HepG2 (cell line): ENCODE measurements around the gene PPP2R1B.

ENCODE experiments used
- CC2D1A ChIP-seq: sonication (generic); formaldehyde crosslinking; IDR thresholded peaks from 2 replicates; pipeline ENCODE4 v1.8.1; 2023; ENCODE audit warnings: mild to moderate bottlenecking, missing genetic modification reagents
- JUN ChIP-seq: sonication (generic); formaldehyde crosslinking; IDR thresholded peaks from 2 replicates; pipeline ENCODE4 v1.4.0; 2020; ENCODE audit warnings: mild to moderate bottlenecking, missing genetic modification reagents
- KDM1A ChIP-seq: IDR thresholded peaks from 2 replicates; pipeline ENCODE4 v1.6.1; 2016; ENCODE audit warnings: missing compliant biosample characterization
- NR2F2 ChIP-seq: IDR thresholded peaks from 2 replicates; pipeline ENCODE4 v1.6.1; 2012; ENCODE audit warnings: low read depth, inconsistent platforms, borderline replicate concordance
- PHF20 ChIP-seq: sonication (generic); formaldehyde crosslinking; IDR thresholded peaks from 2 replicates; pipeline ENCODE4 v1.5.0; 2020; ENCODE audit warnings: mild to moderate bottlenecking, missing genetic modification reagents
- SUZ12 ChIP-seq: fragments of 150-350 bp; IDR thresholded peaks from 2 replicates; pipeline ENCODE4 v1.6.1; 2014; ENCODE audit warnings: low read depth, low read length
- ZNF205 ChIP-seq: IDR thresholded peaks from 2 replicates; pipeline ENCODE4 v1.6.1; 2018; ENCODE audit warnings: missing biosample characterization, missing genetic modification reagents
- ZNF431 ChIP-seq: sonication (generic); formaldehyde crosslinking; IDR thresholded peaks from 2 replicates; pipeline ENCODE4 v1.9.0; 2022; ENCODE audit warnings: missing genetic modification reagents, low read depth, mild to moderate bottlenecking, borderline replicate concordance
- ZNF619 ChIP-seq: sonication (generic); formaldehyde crosslinking; IDR thresholded peaks from 2 replicates; pipeline ENCODE4 v1.4.0; 2020; ENCODE audit warnings: mild to moderate bottlenecking, missing genetic modification reagents

- TF ChIP-seq ZNF619 (CRISPR knock-in tag) (no peak), ZNF431 (CRISPR knock-in tag) (no peak), PHF20 (CRISPR knock-in tag) (no peak), NR2F2 (no peak), KDM1A (no peak), SUZ12 (no peak), ZNF205 (CRISPR knock-in tag) (no peak), JUN (CRISPR knock-in tag) (no peak), CC2D1A (CRISPR knock-in tag) (no peak)
Measured at GRCh38 chr11:111718436-111718835, 47.8 kb downstream of the PPP2R1B start.
